Mucosa of descending colon (tissue), 3 donors: ENCODE measurements around the gene CCDC85C. TPM values are rescaled to one million over a fixed set of nuclear protein-coding genes. Genes with fewer than 3 reads are reported as not detected.

Source experiments
- ATAC-seq: fragments of 200-7000 bp; cut with Tn5 transposase; one replicate; pipeline ENCODE4 v1.9.1; 2020; ENCODE audit warnings: mild to moderate bottlenecking, moderate library complexity
- DNase-seq, 3 donors: peaks; one replicate each; pipeline ENCODE4 v3.0.0-alpha.2; 2020
- H3K36me3 ChIP-seq: fragments of 200-600 bp; one replicate; pipeline ENCODE4 v1.8.0; 2021; ENCODE audit warnings: low read depth, mild to moderate bottlenecking
- H3K4me1 ChIP-seq: fragments of 200-600 bp; one replicate; pipeline ENCODE4 v1.8.0; 2021; ENCODE audit warnings: low read depth, mild to moderate bottlenecking
- H3K4me3 ChIP-seq: fragments of 200-600 bp; one replicate; pipeline ENCODE4 v1.8.0; 2021; ENCODE audit warnings: mild to moderate bottlenecking
- H3K9me3 ChIP-seq: fragments of 200-600 bp; one replicate; pipeline ENCODE4 v1.8.0; 2021; ENCODE audit warnings: mild to moderate bottlenecking
- CTCF ChIP-seq: fragments of 200-600 bp; IDR thresholded peaks from one replicate; pipeline ENCODE4 v1.8.0; 2022; ENCODE audit warnings: antibody characterized with exemption, mild to moderate bottlenecking
- intact Hi-C, 2 donors: fragments of 100-400 bp; cut with DNase I in 1 of 2; cut with micrococcal nuclease in 1 of 2; formaldehyde crosslinking; loops; one replicate each; pipeline versions ENCODE4 v1.11.0 to v1.11.1; 2022; cut with DNase I, micrococcal nuclease
- total RNA-seq, 3 donors: library from RNA; stranded (reverse); fragmentation: NEBNext Ultra II Directional in 2 of 3; extraction: Animal tissue kit (Norgen Biotek cat#: 25700) in 2 of 3; gene quantifications; one replicate each; pipeline versions ENCODE4 v1.2.1 to v1.2.4, GENCODE V29; 2021 to 2023
- donor health status: DM: no; HTN: no; CAD: no; lungs with moderate emphysema.
- donor health status: DM: no; HTN: no; CAD: no.
- donor health status: DM: no; HTN: yes; CAD: no.

The CCDC85C gene
- total RNA-seq, 3 donors from 2014 or later, result 66.2 to 102 (median 66.2) TPM

GRCh38 chr14:99564926-99565259, 39.1 kb downstream of the CCDC85C start:
- TF ChIP-seq CTCF, result no peak
- peak in 1 of 3 donors; percentile 55 for DNase-seq
- intact Hi-C loops, result no loop called here
- H3K4me1 ChIP-seq, result peaks cover 42% of the 10 kb centered on the region
- no peaks in the 10 kb centered on the region for H3K36me3 ChIP-seq
- no peak overlapping the region for H3K4me3 ChIP-seq
- ATAC-seq, result no peak
- H3K9me3 ChIP-seq, result no peaks in the 10 kb centered on the region

- Histone ChIP-seq H3K36me3 (no peaks in the 10 kb centered on the region), H3K4me1 (peaks cover 42% of the 10 kb centered on the region), H3K4me3 (no peak overlapping the region), H3K9me3 (no peaks in the 10 kb centered on the region)
- peak; percentile 34 for ATAC-seq
- DNase-seq, result peak in 1 of 3 donors; percentile 77
- TF ChIP-seq CTCF, result no peak
- intact Hi-C loops, result no loop called here
Observed at GRCh38 chr14:99564256-99564925, 39.6 kb downstream of the CCDC85C start.

GRCh38 chr14:99563749-99564129, 40.3 kb downstream of the CCDC85C start:
- H3K4me1 ChIP-seq, result peaks cover 39% of the 10 kb centered on the region
- H3K9me3 ChIP-seq, result no peaks in the 10 kb centered on the region
- no peaks in the 10 kb centered on the region for H3K36me3 ChIP-seq
- DNase-seq (no peak), ATAC-seq (no peak)
- no peak for TF ChIP-seq CTCF
- H3K4me3 ChIP-seq, result no peak overlapping the region
- intact Hi-C loops, result no loop called here

DNA sequence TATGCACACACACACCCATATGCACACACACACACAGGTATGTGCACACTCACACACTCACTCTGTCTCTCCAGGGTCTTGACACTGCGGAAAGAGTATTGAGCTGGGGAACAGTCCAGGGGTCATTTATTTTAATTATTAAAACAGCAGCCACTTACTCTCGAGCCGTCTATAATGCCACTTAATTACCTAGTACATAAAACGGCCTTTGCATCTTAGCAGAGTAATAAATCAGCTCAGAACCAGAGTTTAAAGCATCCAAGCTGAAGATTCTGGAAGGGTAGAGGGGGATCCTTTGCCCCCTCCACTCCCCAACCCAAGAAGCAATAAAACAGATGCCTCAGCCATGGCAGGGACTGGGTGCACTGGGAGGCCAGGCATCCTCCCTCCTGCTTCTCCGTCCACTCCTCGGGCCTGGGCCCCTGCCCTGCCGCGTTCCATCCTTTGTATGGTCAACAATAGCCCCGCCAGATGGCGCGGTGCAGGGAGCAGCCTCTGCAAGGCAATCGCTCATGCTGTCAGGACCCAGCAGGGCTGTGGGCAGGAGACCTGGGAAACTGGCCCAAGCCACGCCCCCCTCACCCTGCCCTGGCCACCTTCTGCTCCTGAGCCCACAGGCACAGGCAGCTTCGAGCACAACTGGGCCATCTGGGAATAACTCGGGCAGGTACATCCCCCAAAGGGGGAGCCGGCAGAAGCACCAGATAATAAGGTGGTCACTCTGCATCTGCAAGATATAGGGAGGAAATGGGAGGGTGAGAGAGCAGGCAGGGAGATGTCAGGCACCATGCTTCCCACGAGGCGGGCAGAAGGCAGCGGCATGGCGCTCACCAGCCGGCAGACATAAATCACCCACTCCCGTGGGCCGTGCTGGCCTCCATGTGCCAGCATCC, 40.9 kb downstream of the CCDC85C start:
- intact Hi-C loops, result no loop called here
- H3K4me3 ChIP-seq, result no peak overlapping the region
- H3K36me3 ChIP-seq, result no peaks in the 10 kb centered on the region
- peaks cover 34% of the 10 kb centered on the region for H3K4me1 ChIP-seq
- DNase-seq, result peak; percentile 83 to 86 (median 84)
- peak; percentile 79 for ATAC-seq
- H3K9me3 ChIP-seq, result no peaks in the 10 kb centered on the region
- no peak for TF ChIP-seq CTCF

- DNase-seq (peak in 1 of 3 donors; percentile 46), ATAC-seq (peak; percentile 11)
- H3K4me3 ChIP-seq, result no peak overlapping the region
- no peaks in the 10 kb centered on the region for H3K9me3 ChIP-seq
- no peaks in the 10 kb centered on the region for H3K36me3 ChIP-seq
- peaks cover 34% of the 10 kb centered on the region for H3K4me1 ChIP-seq
- intact Hi-C loops, result no loop called here
- TF ChIP-seq CTCF, result no peak
Observed at GRCh38 chr14:99561864-99562263, 42.1 kb downstream of the CCDC85C start.
